Activated naive CD8-positive, alpha-beta T cell treated with anti-CD3 and anti-CD28 coated beads for 36 hours (primary cell): ENCODE measurements around the gene CASP10. TPM values are rescaled to one million over a fixed set of nuclear protein-coding genes. Genes with fewer than 3 reads are reported as not detected.

Source experiments
- DNase-seq: peaks from one replicate; pipeline ENCODE4 v3.0.0; 2021
- H3K27ac Mint-ChIP-seq: one replicate; pipeline ENCODE4 v1.8.0; 2022; ENCODE audit warnings: mild to moderate bottlenecking, moderate library complexity, mixed read lengths
- H3K27me3 Mint-ChIP-seq: one replicate; pipeline ENCODE4 v1.8.0; 2022; ENCODE audit warnings: mild to moderate bottlenecking, mixed read lengths
- H3K36me3 Mint-ChIP-seq: one replicate; pipeline ENCODE4 v1.8.0; 2021; ENCODE audit warnings: mild to moderate bottlenecking, mixed read lengths
- H3K4me1 Mint-ChIP-seq: one replicate; pipeline ENCODE4 v1.8.0; 2021; ENCODE audit warnings: mixed read lengths
- H3K4me3 Mint-ChIP-seq: one replicate; pipeline ENCODE4 v1.8.0; 2022; ENCODE audit warnings: mild to moderate bottlenecking, moderate library complexity, mixed read lengths
- H3K9me3 Mint-ChIP-seq: one replicate; pipeline ENCODE4 v1.8.0; 2022; ENCODE audit warnings: mixed read lengths
- total RNA-seq, 2 experiments: library from RNA; stranded (reverse); gene quantifications; one replicate each; pipeline ENCODE4 v1.2.3, GENCODE V29; 2021

The CASP10 gene
- total RNA-seq, 2 experiments from 2014 or later = 25.5 to 26.5 TPM

DNA sequence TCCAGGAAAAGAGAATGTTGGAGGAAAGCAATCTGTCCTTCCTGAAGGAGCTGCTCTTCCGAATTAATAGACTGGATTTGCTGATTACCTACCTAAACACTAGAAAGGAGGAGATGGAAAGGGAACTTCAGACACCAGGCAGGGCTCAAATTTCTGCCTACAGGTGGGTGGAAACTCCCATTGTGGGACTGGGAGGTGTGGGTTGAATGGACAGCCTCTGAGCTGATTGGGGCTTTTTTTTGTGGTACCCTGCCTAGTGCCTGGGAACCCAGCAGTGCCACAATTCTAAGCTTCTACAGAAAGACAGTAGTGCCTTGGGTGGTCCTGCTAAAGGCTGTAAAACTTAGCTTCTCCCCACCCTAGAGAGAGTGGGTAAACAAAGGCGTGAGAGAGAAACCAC, 83.7 kb downstream of the CASP10 start:
- Mint-ChIP-seq H3K4me1 (peaks cover 70% of the 10 kb centered on the region), H3K27ac (no peak overlapping the region), H3K4me3 (no peak overlapping the region), H3K27me3 (no peaks in the 10 kb centered on the region), H3K36me3 (peaks cover 41% of the 10 kb centered on the region), H3K9me3 (no peaks in the 10 kb centered on the region)
- DNase-seq = no peak

DNA sequence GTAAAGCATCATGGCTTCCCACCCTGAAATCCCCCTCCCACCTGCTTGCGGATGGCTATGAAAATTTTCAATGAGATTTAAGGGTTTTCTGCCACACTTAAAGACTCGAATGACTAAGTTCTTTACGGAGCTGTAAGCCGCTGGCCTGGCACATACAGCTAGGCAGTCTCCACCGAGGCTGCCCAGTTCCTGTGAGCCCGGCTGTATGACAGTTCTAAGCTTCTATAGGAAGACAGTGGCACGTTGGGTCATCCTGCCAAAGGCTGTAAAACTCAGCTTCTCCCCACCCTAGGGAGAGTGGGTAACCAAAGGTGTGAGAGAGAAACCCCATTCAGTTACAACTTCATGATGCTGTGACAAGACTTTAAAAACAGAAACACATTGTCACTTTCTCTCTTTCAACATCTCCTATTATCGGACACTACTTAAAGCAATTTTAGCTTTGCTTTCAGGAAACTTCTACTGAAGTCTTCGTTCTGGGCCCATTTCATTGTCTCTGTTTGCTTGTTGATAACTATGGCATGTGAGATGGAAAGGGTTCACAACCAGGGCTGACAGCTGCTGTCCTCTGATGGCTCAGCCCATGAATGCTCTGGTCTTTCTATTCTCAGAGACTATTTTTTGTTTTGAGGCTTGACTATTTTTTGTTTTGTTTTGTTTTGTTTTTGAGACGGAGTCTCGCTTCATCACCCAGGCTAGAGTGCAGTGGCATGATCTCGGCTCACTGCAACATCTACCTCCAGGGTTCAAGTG, 84.5 kb downstream of the CASP10 start:
- Mint-ChIP-seq H3K36me3 (peaks cover 40% of the 10 kb centered on the region), H3K27ac (peak overlapping the region; percentile 13), H3K4me3 (no peak overlapping the region), H3K27me3 (no peaks in the 10 kb centered on the region), H3K9me3 (no peaks in the 10 kb centered on the region), H3K4me1 (peaks cover 71% of the 10 kb centered on the region)
- no peak for DNase-seq

DNA sequence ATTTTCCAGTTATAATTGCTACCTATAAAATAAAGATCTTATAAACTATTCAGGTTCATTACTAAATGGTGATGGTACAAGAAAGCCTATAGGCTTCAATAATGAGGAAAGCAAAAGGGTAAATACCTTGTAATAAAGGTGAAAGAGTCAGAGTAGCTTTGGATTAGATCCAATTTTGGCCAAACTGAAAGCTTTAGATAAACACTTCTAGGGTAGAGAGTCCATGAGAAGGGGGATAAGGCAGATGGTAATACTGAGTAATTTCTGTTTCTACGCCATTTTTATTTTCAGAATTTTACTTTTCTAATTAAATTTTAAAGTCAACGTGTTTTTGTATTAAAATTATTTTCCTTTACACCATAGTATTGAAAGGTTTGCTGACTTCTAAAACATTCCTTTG, 86.8 kb downstream of the CASP10 start:
- Mint-ChIP-seq H3K27ac (peak overlapping the region; percentile 50), H3K27me3 (no peaks in the 10 kb centered on the region), H3K9me3 (no peaks in the 10 kb centered on the region), H3K4me1 (peaks cover 59% of the 10 kb centered on the region), H3K36me3 (peaks cover 45% of the 10 kb centered on the region), H3K4me3 (no peak overlapping the region)
- no peak for DNase-seq

DNA sequence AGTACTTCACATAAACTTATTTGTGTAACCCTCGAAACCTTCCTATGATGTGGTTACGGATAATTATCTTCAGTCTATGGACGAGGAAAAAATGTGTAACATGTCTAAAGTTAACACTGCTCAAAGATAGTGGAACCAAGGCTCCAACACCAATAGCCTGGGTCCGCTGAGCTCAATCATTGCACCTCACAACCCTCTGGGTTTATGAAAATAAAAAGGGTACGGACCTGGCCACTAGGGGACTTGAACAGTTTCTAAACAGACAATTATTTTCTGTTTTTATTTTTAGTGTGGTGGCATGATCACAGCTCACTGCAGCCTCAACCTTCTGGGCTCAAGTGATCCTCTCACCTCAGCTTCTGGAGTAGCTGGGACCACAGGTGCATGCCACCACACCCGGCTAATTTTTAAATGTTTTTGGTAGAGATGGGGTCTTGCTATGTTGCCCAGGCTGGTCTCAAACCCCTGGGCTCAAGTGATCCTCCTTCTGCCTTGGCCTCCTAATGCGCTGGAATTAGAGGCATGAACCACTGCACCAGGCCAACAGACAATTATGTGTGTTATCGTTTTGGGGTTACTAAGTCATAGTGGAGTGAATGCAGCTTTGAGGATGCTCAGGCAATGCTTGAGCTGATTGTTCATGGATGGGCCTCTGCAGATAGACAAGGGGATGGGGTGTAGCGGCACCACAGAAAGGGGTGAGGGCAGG, 87.5 kb downstream of the CASP10 start:
- H3K4me3 Mint-ChIP-seq = no peak overlapping the region
- H3K4me1 Mint-ChIP-seq = peaks cover 57% of the 10 kb centered on the region
- peak overlapping the region; percentile 8 for H3K27ac Mint-ChIP-seq
- DNase-seq = no peak
- H3K9me3 Mint-ChIP-seq = no peaks in the 10 kb centered on the region
- no peaks in the 10 kb centered on the region for H3K27me3 Mint-ChIP-seq
- H3K36me3 Mint-ChIP-seq = peaks cover 49% of the 10 kb centered on the region

DNA sequence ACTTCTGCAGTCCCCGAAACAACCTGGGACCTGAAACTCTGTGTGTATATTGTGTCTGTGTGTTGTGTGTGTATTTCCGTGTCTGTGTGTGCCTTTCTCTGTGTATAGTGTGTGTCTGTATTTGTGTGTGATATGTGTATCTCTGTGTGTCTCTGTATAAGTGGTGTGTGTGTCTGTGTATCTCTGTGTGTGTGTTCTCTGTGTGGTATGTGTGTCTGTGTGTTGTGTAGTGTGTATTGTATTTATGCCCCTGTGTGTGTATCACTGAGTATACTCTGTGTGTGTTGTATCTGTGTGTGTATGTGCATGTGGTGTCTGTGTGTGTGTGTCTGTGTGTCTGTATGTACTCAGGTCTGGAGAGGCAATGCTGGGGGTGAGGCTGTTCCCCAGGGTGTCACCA, 89.0 kb downstream of the CASP10 start:
- peak overlapping the region; percentile 40 for H3K27ac Mint-ChIP-seq
- H3K9me3 Mint-ChIP-seq = no peaks in the 10 kb centered on the region
- peaks cover 47% of the 10 kb centered on the region for H3K4me1 Mint-ChIP-seq
- H3K36me3 Mint-ChIP-seq = peaks cover 46% of the 10 kb centered on the region
- H3K27me3 Mint-ChIP-seq = no peaks in the 10 kb centered on the region
- no peak overlapping the region for H3K4me3 Mint-ChIP-seq
- no peak for DNase-seq

DNA sequence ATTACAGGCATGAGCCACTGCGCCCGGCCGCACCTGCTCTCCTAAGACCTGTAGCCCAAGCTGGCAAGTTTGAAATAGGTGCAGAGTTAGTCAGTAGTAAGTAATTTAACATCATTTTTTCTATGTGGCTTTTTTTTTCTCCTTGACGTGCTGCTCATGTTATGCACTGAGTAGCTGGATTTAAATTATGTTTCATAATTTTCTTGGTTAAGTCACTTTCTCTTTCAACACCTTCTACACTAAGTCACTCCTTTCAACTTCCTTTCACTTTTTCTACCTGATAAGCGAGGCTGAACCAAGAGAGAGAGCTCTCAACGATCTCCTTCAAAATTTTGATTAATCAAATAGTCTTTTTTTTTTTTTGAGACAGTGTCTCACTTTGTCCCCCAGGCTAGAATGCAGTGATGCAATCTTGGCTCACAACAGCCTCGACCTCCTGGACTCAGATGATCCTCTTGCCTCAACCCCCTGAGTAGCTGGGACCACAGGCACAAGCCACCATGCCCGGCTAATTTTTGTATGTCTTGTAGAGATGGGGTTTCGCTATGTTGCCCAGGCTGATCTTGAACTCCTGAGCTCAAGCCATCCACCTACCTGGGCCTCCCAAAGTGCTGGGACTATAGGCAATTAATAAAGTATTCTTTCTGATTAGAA, 90.5 kb downstream of the CASP10 start:
- H3K4me3 Mint-ChIP-seq = no peak overlapping the region
- H3K9me3 Mint-ChIP-seq = no peaks in the 10 kb centered on the region
- peaks cover 41% of the 10 kb centered on the region for H3K4me1 Mint-ChIP-seq
- H3K27me3 Mint-ChIP-seq = no peaks in the 10 kb centered on the region
- DNase-seq = no peak
- peaks cover 50% of the 10 kb centered on the region for H3K36me3 Mint-ChIP-seq
- H3K27ac Mint-ChIP-seq = peak overlapping the region; percentile 27

DNA sequence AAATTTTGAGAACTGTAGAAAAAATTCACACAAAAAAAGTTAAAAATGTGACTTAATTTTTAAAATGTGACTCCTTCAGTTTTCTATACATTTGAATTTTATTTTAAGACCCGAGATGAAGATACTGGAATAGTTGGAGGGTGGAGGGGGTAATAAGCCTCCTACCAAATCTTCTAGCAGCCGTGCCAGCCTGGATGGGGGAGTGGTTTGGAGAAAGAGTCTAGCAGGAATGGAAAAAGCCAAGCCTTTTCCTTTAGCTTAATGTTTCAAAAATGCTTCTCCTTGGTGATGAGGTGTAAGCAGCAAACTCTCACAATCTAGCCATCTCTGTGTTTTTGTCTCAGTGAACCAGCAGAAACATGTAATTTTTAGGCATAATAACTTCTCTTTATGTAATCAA, 92.1 kb downstream of the CASP10 start:
- Mint-ChIP-seq H3K4me1 (peaks cover 44% of the 10 kb centered on the region), H3K4me3 (no peak overlapping the region), H3K9me3 (no peaks in the 10 kb centered on the region), H3K36me3 (peaks cover 54% of the 10 kb centered on the region), H3K27ac (peak overlapping the region; percentile 69), H3K27me3 (no peaks in the 10 kb centered on the region)
- no peak for DNase-seq

DNA sequence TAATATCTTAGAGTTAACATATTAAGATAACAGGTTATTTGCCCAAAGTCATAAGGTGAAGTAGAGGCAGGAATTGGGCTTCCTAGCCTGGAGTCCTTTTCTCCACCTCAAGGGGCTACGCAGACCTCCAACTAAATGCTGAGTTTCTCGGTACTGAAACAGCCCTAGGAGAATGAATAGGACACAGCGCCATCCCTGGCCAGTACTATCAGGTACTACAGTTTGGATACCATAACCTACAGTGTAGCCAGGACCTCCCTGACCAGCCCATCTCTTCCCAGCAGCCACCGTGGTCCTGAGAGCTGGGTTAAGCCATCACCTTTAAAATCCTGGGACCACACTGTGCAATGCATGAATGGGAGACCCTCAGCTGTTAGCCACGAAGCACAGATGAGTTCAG, 93.0 kb downstream of the CASP10 start:
- Mint-ChIP-seq H3K36me3 (peaks cover 60% of the 10 kb centered on the region), H3K9me3 (no peaks in the 10 kb centered on the region)

DNA sequence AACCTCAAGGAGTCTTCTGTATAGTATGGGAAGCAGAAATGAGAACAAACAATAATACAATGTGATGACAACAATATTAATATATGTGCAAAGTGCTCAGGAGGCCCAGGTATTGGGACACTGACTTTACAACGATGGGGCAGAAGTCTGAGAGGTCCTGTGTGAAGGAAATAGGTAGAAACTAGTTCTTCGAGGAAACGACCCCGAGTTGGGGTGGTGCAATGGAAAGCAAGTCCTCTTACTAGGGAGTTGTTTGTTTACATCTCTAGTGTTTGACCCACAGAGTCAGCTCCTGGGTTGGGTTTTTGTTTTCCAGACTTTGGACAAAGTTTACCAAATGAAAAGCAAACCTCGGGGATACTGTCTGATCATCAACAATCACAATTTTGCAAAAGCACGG, 93.6 kb downstream of the CASP10 start:
- Mint-ChIP-seq H3K4me3 (no peak overlapping the region), H3K27me3 (no peaks in the 10 kb centered on the region), H3K9me3 (no peaks in the 10 kb centered on the region), H3K27ac (no peak overlapping the region), H3K4me1 (peaks cover 43% of the 10 kb centered on the region), H3K36me3 (peaks cover 62% of the 10 kb centered on the region)
- DNase-seq = no peak

More for the DNA sequence above, 93.0 kb downstream of the CASP10 start:
- no peak overlapping the region for H3K4me3 Mint-ChIP-seq
- no peak overlapping the region for H3K27ac Mint-ChIP-seq
- peaks cover 45% of the 10 kb centered on the region for H3K4me1 Mint-ChIP-seq
- H3K27me3 Mint-ChIP-seq = no peaks in the 10 kb centered on the region
- DNase-seq = no peak

Other genes starting within 250 kb of the CASP10 start
- gene ORC2, start 219.5 kb upstream of the CASP10 start, total RNA-seq = 10 to 100 TPM; 54.9 to 64.7 TPM
- 10 to 100 TPM; 22.6 to 25.3 TPM for gene HYCC2, start 111.5 kb upstream of the CASP10 start, total RNA-seq
- gene NDUFB3, start 111.1 kb upstream of the CASP10 start, total RNA-seq = 100 to 1,000 TPM; 139 to 146 TPM
- 100 to 1,000 TPM; 190 to 198 TPM for gene CFLAR, start 67.0 kb upstream of the CASP10 start, total RNA-seq
- gene CASP8, start 77.4 kb downstream of the CASP10 start, total RNA-seq = 10 to 100 TPM; 36.2 to 37.9 TPM
- gene FLACC1, start 174.2 kb downstream of the CASP10 start, total RNA-seq = 1 to 10 TPM in 1 of 2 experiments, under 1 TPM in 1; 0.98 to 1.3 TPM